Measurements from ENCODE around the gene SCRT2.

Gene SCRT2

DNA sequence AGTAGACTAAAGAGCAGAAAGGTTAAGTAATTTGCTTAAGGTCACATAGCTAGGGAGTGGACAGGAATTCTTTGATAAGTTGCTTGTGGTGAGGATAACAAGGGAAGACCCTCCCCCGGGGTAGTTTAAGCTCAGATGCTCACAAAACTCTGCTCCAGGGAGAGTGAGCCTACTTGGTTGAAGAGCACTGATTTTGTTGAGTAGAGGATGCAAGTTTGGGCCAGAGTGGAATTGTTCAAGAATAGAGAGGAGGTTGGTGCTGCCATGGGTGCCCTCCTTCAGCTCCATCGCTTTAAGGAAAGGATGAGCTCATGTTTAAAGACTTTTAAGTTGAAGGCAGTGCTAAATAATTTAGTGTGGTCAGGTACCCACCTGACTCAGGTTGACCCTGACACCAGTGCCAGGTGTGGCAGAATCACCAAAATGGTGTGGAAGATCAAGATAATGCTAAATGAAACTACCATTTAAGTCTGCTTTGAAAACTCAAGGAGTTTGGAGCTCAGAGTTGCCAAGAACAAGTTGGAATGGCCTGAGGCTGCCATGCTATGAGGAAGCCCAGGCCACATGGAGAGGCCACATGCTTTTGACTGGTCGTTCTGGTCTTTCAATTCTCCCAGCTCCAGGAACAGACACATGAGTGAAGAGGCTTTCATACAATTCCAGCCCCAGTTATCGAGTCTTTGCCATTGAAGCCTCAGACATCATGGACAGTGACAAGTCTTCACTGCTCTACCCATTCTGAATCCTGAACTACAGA lies 57.5 kb downstream of the SCRT2 start:
- DNase-seq = no peak
- intact Hi-C loops (cut with DNase I) = no loop called here

DNA sequence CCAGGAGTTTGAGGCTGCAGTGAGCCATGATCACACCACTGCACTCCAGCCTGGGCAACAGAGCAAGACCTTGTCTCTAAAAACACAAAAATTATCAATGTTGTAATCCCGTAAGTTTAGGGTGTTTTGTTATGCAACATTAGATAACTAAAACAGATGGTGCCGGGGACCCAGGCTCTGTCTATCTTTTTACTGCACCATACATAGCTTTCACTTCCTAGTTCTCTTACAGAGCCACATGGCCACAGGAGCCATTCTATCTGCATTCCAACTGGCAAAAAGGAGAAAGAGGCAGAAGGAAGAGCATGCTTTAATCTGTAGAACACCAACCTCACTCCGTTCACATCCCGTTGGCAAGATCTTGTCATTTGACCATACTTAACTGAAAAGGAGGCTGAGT lies 60.1 kb downstream of the SCRT2 start:
- DNase-seq = no peak
- intact Hi-C loops (cut with DNase I) = no loop called here

DNA sequence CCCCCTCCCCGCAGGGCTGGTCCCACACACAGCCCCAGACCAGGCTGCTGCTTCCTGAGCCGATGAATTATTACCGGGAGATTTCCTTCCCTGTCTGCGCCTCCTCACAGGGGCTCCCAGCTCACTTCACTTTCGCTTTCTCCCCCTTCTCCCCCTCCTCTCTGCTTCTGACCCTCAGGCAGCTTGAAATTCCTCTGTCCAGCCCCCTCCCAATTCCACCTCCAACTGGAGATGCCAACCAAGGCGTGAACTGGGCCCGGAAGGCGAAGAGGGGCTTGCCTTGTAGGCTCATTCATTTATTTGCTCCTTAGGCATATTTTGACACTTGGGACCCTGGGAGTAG lies 63.8 kb downstream of the SCRT2 start:
- intact Hi-C loops (cut with DNase I) = no loop called here
- DNase-seq = no peak
